ENCODE measurements around the gene OMP. TPM values are rescaled to one million over a fixed set of nuclear protein-coding genes. Genes with fewer than 3 reads are reported as not detected.
"Not testable (repeated sequence)": the region's sequence is repeated elsewhere in the genome, so short reads cannot be mapped to it uniquely, and the experiment has no call there.

OMP gene
- total RNA-seq, 1 donor, result not detected

DNA sequence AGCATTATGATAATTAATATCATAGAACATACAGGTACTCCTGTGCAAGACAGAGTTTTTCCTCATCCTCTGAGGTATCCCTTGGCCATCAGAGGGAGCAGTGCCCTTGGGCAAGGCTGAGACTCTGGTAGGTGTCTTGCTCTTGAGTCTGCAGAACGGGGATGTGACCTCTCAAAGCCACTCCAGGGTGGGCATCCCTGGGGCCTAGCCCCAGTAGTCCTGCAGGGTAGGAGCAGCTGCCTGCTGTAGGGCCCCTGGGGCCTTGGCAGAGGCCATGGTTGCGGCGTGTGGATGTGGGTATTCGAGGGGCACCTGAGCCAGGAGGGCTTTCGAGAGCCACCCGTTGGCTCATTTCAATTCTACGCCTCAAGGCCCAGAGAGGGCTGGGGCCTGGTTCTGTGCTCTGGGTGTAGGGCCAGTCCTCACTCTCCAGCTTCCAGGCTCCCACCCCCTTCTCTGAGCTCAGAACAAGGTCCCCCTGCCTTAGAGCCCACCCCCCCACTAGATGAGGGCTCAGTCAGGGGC lies 7.7 kb upstream of the OMP start:
- H3K27ac ChIP-seq (ENCODE audit: low read depth, low read length), result no peak overlapping the region
- no peak overlapping the region for H3K4me2 ChIP-seq (ENCODE audit: insufficient read depth, low read length)
- no peaks in the 10 kb centered on the region for H3K4me1 ChIP-seq (ENCODE audit: insufficient read depth, low read length)
- peaks cover 14% of the 10 kb centered on the region for H4K20me1 ChIP-seq (ENCODE audit: insufficient read depth, low read length)
- H2AFZ ChIP-seq (ENCODE audit: low read length), result no peak overlapping the region
- peak; percentile 89 for DNase-seq (ENCODE audit: insufficient read length, low spot score, missing footprints)
- no peaks in the 10 kb centered on the region for H3K9me3 ChIP-seq (ENCODE audit: low read depth, low read length)
- TF ChIP-seq CTCF (IDR thresholded peaks at IDR 0.05; ENCODE audit: extremely low read depth, low read depth, low read length), result no peak
- H3K27me3 ChIP-seq (ENCODE audit: insufficient read depth, low read length), result no peaks in the 10 kb centered on the region
- no peaks in the 10 kb centered on the region for H3K79me2 ChIP-seq (ENCODE audit: insufficient read depth, low read length)
- peaks cover 3% of the 10 kb centered on the region for H3K36me3 ChIP-seq (ENCODE audit: insufficient read depth, low read length)
- no peak overlapping the region for H3K4me3 ChIP-seq (ENCODE audit: insufficient read depth, low read length)

DNA sequence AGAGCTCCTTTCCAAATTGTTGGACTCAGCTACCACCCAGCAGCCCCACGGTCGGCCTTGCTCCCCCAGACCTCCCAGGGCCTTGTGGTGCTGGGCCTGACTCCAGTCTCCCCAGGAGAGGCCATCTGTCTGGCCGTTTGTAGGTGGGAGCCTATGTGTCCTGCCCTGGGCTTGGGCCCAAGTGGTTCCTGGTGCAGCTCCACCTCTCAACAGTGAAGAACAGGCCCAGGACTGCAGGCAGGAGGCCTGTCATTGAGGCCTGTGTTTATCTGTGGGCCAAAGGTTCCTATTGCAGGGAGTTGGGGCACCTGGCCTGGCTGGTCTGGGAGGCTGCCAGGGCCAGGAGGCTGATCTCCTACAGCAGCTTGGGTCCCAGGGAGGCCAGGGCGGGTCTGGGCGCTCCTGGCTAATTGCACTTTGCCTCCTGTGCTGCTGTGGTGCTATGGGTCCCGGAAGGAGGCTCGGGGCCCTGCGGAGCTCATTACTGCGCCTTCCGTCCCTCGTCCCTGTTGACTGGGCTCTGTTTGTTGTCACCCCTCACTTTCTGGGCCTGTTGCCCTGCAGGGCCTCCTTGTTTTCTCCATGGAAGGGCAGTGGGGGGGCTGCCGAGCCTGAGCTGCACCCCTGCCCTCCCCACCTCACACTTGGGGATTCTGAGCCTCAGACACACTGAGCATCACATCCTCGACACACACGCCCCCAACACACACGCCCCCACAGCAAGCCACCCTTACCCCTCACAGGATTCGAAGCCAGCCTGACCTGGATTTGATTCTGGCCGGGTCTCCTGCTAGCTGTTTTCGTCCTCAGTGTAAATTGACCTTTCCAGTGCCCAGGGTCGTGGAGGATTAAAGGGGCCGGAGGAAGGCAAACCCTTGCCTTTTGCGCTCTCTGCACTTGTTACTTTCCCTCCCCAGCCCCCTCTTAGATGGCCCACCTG lies 6.8 kb upstream of the OMP start:
- DNase-seq (ENCODE audit: insufficient read length, low spot score, missing footprints), result peak; percentile 80
- Histone ChIP-seq H3K27ac (ENCODE audit: low read depth, low read length) (no peak overlapping the region), H4K20me1 (ENCODE audit: insufficient read depth, low read length) (peaks cover 8% of the 10 kb centered on the region), H3K4me3 (ENCODE audit: insufficient read depth, low read length) (no peak overlapping the region), H3K27me3 (ENCODE audit: insufficient read depth, low read length) (no peaks in the 10 kb centered on the region), H3K4me2 (ENCODE audit: insufficient read depth, low read length) (no peak overlapping the region), H3K9me3 (ENCODE audit: low read depth, low read length) (no peaks in the 10 kb centered on the region), H3K36me3 (ENCODE audit: insufficient read depth, low read length) (peaks cover 3% of the 10 kb centered on the region), H3K4me1 (ENCODE audit: insufficient read depth, low read length) (no peaks in the 10 kb centered on the region), H3K79me2 (ENCODE audit: insufficient read depth, low read length) (no peaks in the 10 kb centered on the region), H2AFZ (ENCODE audit: low read length) (no peak overlapping the region)
- no peak for TF ChIP-seq CTCF (IDR thresholded peaks at IDR 0.05; ENCODE audit: extremely low read depth, low read depth, low read length)

GRCh38 chr11:77096591-77097019 lies 6.0 kb upstream of the OMP start:
- Histone ChIP-seq H3K27ac (ENCODE audit: low read depth, low read length) (no peak overlapping the region), H3K4me3 (ENCODE audit: insufficient read depth, low read length) (no peak overlapping the region), H2AFZ (ENCODE audit: low read length) (no peak overlapping the region), H3K79me2 (ENCODE audit: insufficient read depth, low read length) (no peaks in the 10 kb centered on the region), H3K9me3 (ENCODE audit: low read depth, low read length) (no peaks in the 10 kb centered on the region), H4K20me1 (ENCODE audit: insufficient read depth, low read length) (peaks cover 6% of the 10 kb centered on the region), H3K4me1 (ENCODE audit: insufficient read depth, low read length) (no peaks in the 10 kb centered on the region), H3K4me2 (ENCODE audit: insufficient read depth, low read length) (no peak overlapping the region), H3K36me3 (ENCODE audit: insufficient read depth, low read length) (peaks cover 3% of the 10 kb centered on the region), H3K27me3 (ENCODE audit: insufficient read depth, low read length) (no peaks in the 10 kb centered on the region)
- no peak for TF ChIP-seq CTCF (IDR thresholded peaks at IDR 0.05; ENCODE audit: extremely low read depth, low read depth, low read length)
- DNase-seq (ENCODE audit: insufficient read length, low spot score, missing footprints), result peak; percentile 79

GRCh38 chr11:77097180-77097579 lies 5.5 kb upstream of the OMP start:
- not testable (repeated sequence) for H3K27me3 ChIP-seq (ENCODE audit: insufficient read depth, low read length); H3K9me3 ChIP-seq (ENCODE audit: low read depth, low read length); H3K4me3 ChIP-seq (ENCODE audit: insufficient read depth, low read length); H2AFZ ChIP-seq (ENCODE audit: low read length); H4K20me1 ChIP-seq (ENCODE audit: insufficient read depth, low read length); H3K79me2 ChIP-seq (ENCODE audit: insufficient read depth, low read length); H3K27ac ChIP-seq (ENCODE audit: low read depth, low read length); H3K4me2 ChIP-seq (ENCODE audit: insufficient read depth, low read length); H3K36me3 ChIP-seq (ENCODE audit: insufficient read depth, low read length); H3K4me1 ChIP-seq (ENCODE audit: insufficient read depth, low read length)
- peak; percentile 88 for DNase-seq (ENCODE audit: insufficient read length, low spot score, missing footprints)

Measured in osteoblast (primary cell).